MV-4-11 (cell line): Measurements from ENCODE around the gene MRPL11.
"Not testable (repeated sequence)": the region's sequence is repeated elsewhere in the genome, so short reads cannot be mapped to it uniquely, and the experiment has no call there.

Source experiments
- DNase-seq: peaks from one replicate; lab custom pipeline; 2025; lab: John Stamatoyannopoulos, UW

Gene MRPL11

GRCh38 chr11:66467034-66467659 is 28.5 kb upstream of the MRPL11 start:
- no peak for DNase-seq

- peak; percentile 80 for DNase-seq
These were observed 27.8 kb upstream of the MRPL11 start, which contains the start of gene PELI3 for GRCh38 chr11:66466225-66467033. PELI3 (plus strand) TSS chr11:66466905; CDS start chr11:66468129, 1,224 bp downstream.

GRCh38 chr11:66465373-66466224 is 27.0 kb upstream of the MRPL11 start:
- DNase-seq = peak; percentile 51

GRCh38 chr11:66464916-66465315 is 26.3 kb upstream of the MRPL11 start:
- DNase-seq = no peak

GRCh38 chr11:66464116-66464515 is 25.5 kb upstream of the MRPL11 start:
- not testable (repeated sequence) for DNase-seq

- no peak for DNase-seq
These were observed 24.3 kb upstream of the MRPL11 start for GRCh38 chr11:66462911-66463310.

GRCh38 chr11:66462010-66462409 is 23.4 kb upstream of the MRPL11 start:
- no peak for DNase-seq

- DNase-seq = peak; percentile 83
These were observed 20.6 kb upstream of the MRPL11 start for GRCh38 chr11:66459138-66459778.

GRCh38 chr11:66457826-66458225 is 19.2 kb upstream of the MRPL11 start:
- peak; percentile 76 for DNase-seq

GRCh38 chr11:66454828-66455227 is 16.2 kb upstream of the MRPL11 start:
- no peak for DNase-seq

GRCh38 chr11:66454247-66454646 is 15.6 kb upstream of the MRPL11 start:
- DNase-seq = no peak

GRCh38 chr11:66451663-66452062 is 13.0 kb upstream of the MRPL11 start:
- no peak for DNase-seq

- peak; percentile 90 for DNase-seq
These were observed 11.9 kb upstream of the MRPL11 start for GRCh38 chr11:66450560-66450959.

- DNase-seq = peak; percentile 16
These were observed 9.9 kb upstream of the MRPL11 start for GRCh38 chr11:66448523-66448922.

GRCh38 chr11:66447012-66447411 is 8.4 kb upstream of the MRPL11 start:
- DNase-seq = no peak

- DNase-seq = peak; percentile 99
These were observed 5.0 kb upstream of the MRPL11 start for GRCh38 chr11:66443602-66444001.

GRCh38 chr11:66440940-66441282 is 2.3 kb upstream of the MRPL11 start:
- not testable (repeated sequence) for DNase-seq

GRCh38 chr11:66440101-66440939 is 1.7 kb upstream of the MRPL11 start:
- DNase-seq = not testable (repeated sequence)

- no peak for DNase-seq
These were observed 607 bp downstream of the MRPL11 start for GRCh38 chr11:66437979-66438503.

- peak; percentile 93 for DNase-seq
These were observed 6.1 kb downstream of the MRPL11 start for GRCh38 chr11:66432597-66432996.

GRCh38 chr11:66431871-66432329 is 6.7 kb downstream of the MRPL11 start:
- not testable (repeated sequence) for DNase-seq
